Uterine smooth muscle cell (primary cell): Measurements from ENCODE around the gene SNUPN. TPM values are rescaled to one million over a fixed set of nuclear protein-coding genes. Genes with fewer than 3 reads are reported as not detected.

Experiments
- total RNA-seq: library from RNA; depleted of rRNA; stranded (reverse); fragments of >200 nt; gene quantifications from 2 replicates; pipeline ENCODE4 v1.2.3, GENCODE V29; 2014

SNUPN gene
- total RNA-seq: 29.9 and 37.4 TPM in 2 replicates

DNA sequence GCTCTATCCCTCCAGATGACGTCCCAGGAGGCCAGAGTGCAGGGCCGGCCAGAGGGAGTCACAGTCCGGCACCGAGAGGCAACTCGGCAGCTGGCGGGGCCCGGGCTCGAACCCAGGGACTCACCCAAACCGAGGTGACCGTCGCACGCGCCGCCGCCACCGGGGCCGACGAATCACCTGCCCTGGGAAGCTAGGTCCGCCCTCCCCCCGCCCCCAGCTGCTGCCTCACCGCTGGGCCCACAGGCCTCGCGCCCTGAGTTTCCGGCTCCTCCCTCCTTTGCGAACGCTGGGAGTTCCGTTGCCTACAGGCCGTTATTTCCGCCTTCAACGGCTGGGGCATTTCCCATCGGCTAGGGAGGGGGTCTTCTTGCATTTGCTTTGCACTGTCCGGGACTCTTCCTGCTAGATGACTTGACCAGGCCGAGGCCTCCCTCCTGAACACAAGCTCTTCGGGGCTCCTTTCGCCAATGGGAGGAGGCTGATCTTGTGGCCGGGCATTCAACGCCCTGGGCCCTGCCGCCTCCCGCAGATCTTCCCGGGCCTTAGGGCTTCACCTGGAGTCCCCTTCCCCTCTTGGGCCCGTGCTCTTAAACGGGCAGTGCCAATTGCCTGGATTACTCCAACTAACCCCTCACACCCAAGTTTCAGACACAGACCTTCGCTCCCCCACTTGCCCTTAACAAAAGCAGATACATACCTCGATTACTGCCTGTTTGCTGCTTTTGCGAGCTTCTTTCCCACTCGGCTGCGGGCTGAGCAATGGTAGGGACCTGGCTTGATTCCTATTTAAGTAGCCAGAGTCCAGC is at the start of gene SNUPN:
SNUPN (minus strand) TSS at position 184 of the 806 bp plus-strand sequence. CDS start 4,674 bp downstream, outside the sequence.

GRCh38 chr15:75647370-75648155 is 22.0 kb upstream of the SNUPN start, which contains the start of gene SNX33:
SNX33 (plus strand) TSS chr15:75647912; CDS start chr15:75649103, 1,191 bp downstream.

DNA sequence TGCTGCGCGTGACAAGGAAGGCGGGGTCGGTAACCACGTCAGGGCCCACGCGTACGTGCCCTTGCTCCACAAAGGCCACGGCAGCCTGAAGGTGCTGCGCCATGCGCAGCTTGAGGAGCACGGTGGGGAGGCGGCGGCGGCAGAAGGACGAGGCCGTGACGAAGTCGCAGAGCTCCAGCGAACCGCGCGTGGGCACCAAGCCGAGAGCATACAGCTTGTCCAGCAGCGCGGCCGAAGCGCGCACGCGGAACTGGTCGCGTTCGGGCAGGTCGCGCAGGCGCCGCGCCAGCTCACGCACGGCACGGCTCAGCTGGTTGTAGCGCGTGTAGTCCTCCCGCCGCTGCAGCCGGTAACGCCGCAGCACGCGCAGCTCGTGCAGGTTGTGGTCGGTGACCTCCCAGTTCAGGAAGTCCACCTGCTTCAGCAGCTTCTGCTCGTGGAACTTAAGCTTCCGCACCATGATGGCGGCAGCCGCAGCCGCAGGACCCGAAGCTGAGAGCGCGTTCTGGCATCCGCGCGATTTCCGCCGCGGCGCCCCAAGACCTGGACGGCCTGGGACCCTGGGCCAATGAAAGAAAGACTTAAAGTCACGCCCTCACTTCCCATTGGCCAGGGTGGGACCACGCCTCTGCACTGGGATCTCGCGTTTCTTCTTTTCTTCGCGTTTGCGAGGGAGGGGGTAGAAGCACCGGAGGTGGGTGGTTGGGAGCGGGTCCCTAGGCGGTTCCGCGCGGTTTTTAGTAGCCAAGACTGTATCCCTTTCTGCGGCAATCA is 14.4 kb upstream of the SNUPN start, which contains the start of gene IMP3:
IMP3 (minus strand) TSS at position 516 of the 774 bp plus-strand sequence; CDS start at position 460, 56 bp downstream.

DNA sequence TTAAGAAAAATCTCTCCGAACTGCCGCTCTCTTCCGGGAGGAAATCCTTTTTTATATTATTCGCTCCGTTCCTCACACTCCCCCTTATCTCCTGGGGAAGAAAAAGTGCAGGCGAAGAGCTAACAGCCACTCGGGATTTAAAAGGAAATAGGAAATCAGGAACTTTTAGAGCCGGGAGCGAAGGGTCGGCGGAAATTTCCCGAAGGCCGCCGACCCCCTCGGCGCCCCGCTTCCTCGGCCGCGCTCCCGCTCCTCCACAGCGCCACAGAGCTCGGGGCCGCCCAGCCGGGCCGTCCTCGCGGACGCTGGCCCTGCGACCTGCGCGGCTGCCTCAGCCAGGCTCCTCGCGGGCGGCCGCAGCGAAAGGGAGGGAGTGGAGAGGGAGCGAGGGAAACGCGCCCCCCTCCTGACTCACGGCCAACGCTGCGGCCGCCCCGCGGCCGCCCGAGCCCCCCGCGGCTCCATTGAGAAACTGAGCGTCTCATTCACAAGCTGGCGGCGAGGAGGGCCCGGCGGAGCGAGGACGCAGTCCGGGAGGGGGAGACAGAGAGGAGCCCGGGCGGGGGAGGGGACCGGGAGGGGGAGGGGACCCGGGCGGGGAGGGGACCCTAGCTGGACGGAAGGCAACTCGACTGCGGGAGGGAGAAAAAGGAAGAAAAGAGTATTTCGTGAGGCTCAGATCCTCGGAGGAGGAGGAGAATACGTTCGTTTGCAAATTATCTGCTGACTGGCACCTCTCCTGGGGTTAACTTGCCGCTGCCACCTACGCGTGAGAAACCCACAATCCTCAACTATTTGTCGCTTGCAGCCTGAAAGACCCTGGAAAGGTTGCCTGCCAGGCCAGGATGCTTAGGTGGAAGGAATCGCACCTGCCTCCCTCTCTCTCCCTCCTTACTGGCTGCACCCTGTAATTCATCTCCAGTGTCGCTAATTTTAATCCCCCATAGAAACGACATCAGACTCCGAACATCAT is 46.3 kb downstream of the SNUPN start, which contains the start of gene PTPN9:
PTPN9 (minus strand) TSS at position 368 of the 973 bp plus-strand sequence. CDS start 539 bp downstream, outside the sequence.

Other genes with a start within 250 kb of the SNUPN start
- gene SIN3A, start 174.0 kb downstream of the SNUPN start, total RNA-seq: 29.9 and 34.6 TPM in 2 replicates
- gene PTPN9, start 46.4 kb downstream of the SNUPN start, total RNA-seq: 19.4 and 26.5 TPM in 2 replicates
- 64.2 and 101 TPM in 2 replicates for gene IMP3, start 14.5 kb upstream of the SNUPN start, total RNA-seq
- 9.6 and 11.2 TPM in 2 replicates for gene SNX33, start 22.2 kb upstream of the SNUPN start, total RNA-seq
- 101 and 122 TPM in 2 replicates for gene CSPG4, start 87.1 kb upstream of the SNUPN start, total RNA-seq
- gene UBE2Q2, start 217.7 kb upstream of the SNUPN start, total RNA-seq: 43.2 and 56.0 TPM in 2 replicates